ENCODE measurements around the gene FOXR1.
"Not testable (repeated sequence)": the region's sequence is repeated elsewhere in the genome, so short reads cannot be mapped to it uniquely, and the experiment has no call there.

The FOXR1 gene

DNA sequence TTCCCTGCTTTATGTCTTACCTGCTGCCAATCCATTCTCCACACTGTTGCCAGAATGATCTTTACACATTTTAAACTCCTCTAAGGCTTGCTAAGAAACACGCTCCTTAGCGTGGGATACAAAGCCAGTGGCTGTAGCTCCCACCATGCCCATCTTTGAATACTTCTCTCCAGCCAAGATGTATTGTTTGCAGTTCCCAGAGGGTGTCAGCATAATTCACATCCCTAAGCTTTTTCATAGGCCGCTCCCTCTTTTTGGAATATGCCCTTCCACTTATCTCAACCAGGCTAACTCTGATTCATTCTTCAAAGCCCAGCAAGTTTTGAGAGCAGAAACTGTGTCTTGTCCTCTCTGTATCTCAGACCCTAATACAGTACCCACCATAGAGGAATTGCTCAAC is 23.6 kb upstream of the FOXR1 start:
- no peak for DNase-seq

DNA sequence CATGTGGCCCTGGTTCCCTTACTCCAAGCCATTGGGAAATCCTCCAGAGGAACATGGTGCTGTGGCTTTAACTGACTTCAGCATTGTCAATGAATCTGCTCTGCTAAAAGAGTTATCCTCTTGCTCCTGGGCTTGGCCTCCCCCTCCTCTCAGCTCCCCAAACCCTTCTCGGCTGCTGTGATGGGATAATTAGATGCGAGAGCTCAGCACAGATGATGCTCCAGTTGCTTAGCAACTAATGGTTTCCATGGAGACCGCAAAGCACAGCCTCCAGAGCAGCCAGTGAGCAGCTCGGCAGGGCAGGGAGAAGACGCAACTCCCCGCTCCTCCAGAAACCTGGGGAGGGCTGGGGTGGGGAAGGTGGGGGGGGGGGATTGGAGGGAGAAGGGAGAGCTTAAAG is 18.3 kb upstream of the FOXR1 start:
- DNase-seq = no peak

- DNase-seq = not testable (repeated sequence)
Observed at GRCh38 chr11:118953976-118954375, 17.6 kb upstream of the FOXR1 start.

GRCh38 chr11:118956094-118956846 is 15.3 kb upstream of the FOXR1 start, which contains the start of gene UPK2:
UPK2 (plus strand) TSS chr11:118956298; CDS start chr11:118956351, 53 bp downstream.
- DNase-seq = peak; percentile 87

DNA sequence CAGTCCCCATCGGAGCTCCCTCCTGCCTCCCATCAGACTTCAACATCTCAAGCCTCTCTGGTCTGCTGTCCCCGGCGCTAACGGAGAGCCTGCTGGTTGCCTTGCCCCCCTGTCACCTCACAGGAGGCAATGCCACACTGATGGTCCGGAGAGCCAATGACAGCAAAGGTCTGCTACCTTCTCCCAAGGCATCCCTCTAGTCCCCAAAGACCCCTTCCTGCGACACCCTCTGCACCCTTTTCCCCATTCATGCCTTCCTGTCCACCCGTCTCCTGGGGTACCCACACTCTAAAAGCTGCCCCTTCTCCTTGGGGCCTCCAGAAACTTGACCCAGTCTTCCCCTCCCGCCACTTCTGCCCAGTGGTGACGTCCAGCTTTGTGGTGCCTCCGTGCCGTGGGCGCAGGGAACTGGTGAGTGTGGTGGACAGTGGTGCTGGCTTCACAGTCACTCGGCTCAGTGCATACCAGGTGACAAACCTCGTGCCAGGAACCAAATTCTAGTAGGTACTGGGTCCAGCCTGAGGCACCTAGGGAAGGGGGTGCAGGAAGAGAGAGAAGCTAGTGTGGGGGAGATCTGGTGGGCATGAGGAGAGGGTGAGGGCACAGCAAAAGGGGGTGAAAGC is 14.6 kb upstream of the FOXR1 start:
- DNase-seq = no peak

DNA sequence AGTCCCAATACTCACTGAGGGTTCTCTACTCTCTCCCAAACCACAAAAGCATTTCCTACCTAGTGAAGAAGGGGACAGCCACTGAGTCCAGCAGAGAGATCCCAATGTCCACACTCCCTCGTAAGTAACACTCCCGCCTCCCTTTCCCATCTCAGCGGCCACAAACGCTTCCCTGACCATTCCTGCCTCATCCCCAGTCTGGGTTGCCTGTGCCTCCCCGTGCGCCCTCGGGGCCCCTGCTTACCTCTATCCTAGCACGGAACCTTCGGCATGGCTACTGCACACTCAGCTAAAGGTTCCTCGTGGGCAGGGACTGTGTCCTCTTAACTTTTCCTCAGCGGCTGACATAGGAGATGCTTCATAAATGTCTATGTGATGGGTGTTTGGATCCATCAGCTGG is 14.0 kb upstream of the FOXR1 start:
- no peak for DNase-seq

GRCh38 chr11:118957968-118958367 is 13.6 kb upstream of the FOXR1 start:
- no peak for DNase-seq

GRCh38 chr11:118958577-118958976 is 13.0 kb upstream of the FOXR1 start:
- no peak for DNase-seq

GRCh38 chr11:118961189-118961588 is 10.4 kb upstream of the FOXR1 start:
- no peak for DNase-seq

DNA sequence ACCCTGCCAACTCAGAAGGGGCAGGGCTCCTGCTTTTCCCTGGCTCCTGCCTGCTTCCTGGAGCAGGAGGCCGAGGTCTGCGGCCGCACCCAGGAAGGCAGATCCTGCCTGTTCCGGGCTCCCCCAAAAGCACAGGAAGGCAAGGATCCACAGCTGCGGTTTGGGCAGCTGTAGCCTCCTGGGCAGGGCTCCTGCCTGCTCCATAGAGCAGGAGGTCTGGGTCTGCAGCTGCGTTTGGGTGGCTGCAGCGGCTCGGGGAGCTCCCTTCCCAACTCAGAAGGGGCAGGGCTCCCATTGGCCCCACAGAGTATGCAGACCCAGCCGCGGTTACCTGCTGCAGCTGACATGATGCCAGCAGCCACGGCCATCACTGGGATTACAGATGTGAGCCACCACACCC is 10.0 kb upstream of the FOXR1 start:
- DNase-seq = no peak

DNA sequence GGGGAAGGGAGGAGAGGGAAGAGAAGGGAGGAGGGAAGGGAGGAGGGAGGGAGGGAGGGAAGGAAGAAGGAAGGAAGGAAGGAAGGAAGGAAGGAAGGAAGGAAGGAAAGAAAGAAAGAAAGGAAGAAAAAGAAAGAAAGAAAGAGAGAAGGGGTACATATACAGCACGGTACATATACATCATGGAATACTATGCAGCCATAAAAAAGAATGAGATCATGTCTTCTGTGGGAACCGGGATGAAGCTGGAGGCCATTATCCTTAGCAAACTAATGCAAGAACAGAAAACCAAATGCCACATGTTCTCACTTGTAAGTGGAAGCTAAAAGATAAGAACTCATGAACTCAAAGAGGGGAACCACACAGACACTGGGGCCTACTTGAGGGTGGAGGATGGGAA is 2.1 kb upstream of the FOXR1 start:
- not testable (repeated sequence) for DNase-seq

- no peak for DNase-seq
Observed at GRCh38 chr11:118973985-118974384, 2.4 kb downstream of the FOXR1 start.

- DNase-seq = no peak
Observed at GRCh38 chr11:118975771-118976709, 4.5 kb downstream of the FOXR1 start.

- DNase-seq = no peak
Observed at GRCh38 chr11:118979434-118979833, 7.9 kb downstream of the FOXR1 start.

GRCh38 chr11:118980191-118980881 is 8.8 kb downstream of the FOXR1 start:
- no peak for DNase-seq

DNA sequence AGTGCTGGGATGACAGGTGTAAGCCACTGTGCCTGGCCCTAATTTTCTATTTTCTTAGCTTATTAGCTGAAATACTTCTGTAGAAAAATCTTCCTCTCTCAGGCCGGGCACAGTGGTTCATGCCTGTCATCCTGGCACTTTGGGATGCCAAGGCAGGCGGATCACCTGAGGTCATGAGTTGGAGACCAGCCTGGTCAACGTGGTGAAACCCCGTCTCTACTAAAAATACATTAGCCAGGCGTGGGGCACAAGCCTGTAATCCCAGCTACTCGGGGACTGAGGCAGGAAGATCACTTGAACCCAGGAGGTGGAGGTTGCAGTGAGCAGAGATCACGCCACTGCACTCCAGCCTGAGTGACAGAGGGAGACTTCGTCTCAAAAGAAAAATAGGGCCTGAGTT is 12.8 kb downstream of the FOXR1 start:
- not testable (repeated sequence) for DNase-seq

DNA sequence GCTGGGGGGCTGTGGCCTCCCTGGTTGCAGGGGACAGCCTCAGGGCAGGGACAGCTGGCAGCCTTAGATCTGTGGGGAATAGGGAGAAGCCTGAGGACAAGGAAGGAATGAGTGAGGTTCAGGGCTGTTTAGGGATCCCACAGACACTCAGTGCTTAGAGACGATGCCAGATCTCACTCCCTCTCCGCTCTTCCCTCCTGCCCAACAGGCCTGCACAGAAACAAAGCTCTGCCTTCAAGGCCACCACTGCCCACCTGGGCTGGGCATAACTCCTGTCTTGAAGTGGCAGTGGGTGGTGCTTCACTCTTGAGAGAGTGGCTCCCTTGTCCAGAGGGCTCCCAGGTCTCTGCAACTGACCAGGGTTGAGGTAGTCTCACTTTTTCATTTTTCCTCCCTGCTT is 13.3 kb downstream of the FOXR1 start:
- no peak for DNase-seq

- DNase-seq = no peak
Observed at GRCh38 chr11:118988280-118988679, 16.7 kb downstream of the FOXR1 start.

DNA sequence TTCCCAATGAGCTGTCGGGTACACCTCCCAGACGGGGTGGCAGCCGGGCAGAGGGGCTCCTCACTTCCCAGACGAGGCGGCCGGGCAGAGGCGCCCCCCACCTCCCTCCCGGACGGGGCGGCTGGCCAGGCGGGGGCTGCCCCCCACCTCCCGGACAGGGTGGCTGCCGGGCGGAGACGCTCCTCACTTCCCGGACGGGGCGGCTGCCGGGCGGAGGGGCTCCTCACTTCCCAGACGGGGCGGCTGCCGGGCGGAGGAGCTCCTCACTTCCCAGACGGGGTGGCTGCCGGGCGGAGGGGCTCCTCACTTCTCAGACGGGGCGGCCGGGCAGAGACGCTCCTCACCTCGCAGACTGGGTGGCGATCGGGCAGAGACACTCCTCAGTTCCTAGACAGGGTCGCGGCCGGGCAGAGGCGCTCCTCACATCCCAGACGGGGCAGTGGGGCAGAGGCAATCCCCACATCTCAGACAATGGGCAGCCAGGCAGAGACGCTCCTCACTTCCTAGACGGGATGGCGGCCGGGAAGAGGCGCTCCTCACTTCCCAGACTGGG is 20.0 kb downstream of the FOXR1 start:
- DNase-seq = not testable (repeated sequence)

GRCh38 chr11:118996926-118997626 is 25.5 kb downstream of the FOXR1 start:
- peak; percentile 55 for DNase-seq

- peak; percentile 96 for DNase-seq
Observed at GRCh38 chr11:118997627-118998387, 26.2 kb downstream of the FOXR1 start, which contains the start of gene CENATAC. CENATAC (plus strand) TSS chr11:118998138; CDS start chr11:118998198, 60 bp downstream.
